Endothelial cell of umbilical vein (primary cell): ENCODE measurements around the gene TMEM52B. TPM values are rescaled to one million over a fixed set of nuclear protein-coding genes. Genes with fewer than 3 reads are reported as not detected.

Experiments
- BruUV-seq: library from RNA; stranded (reverse); fragments of 400-500 nt; replicated peaks from 2 replicates; lab custom pipeline; 2021; lab: Mats Ljungman, UMichigan
- CTCF ChIA-PET: fragments of 300-600, 350-600 bp; sonication (Branson Sonifier 250); formaldehyde crosslinking; loops from one replicate; lab custom pipeline; 2021; ENCODE audit warnings: antibody characterized with exemption, inconsistent platforms; lab: Charles Lee
- POLR2A ChIA-PET: fragments of 300-600, 350-600 bp; sonication (Branson Sonifier 250); formaldehyde crosslinking; loops from one replicate; lab custom pipeline; 2021; ENCODE audit warnings: antibody characterized with exemption, inconsistent platforms; lab: Charles Lee
- DNase-seq: peaks from one replicate; pipeline ENCODE4 v3.0.0-alpha.2; 2011; ENCODE audit warnings: low read depth, low spot score
- FAIRE-seq: peaks from 2 replicates; lab custom pipeline; 2011; peaks lifted over from hg19 to GRCh38; lab: Jason Lieb, UNC
- H2AFZ ChIP-seq: 2 replicates; pipeline ENCODE4 v1.6.0; 2012; ENCODE audit warnings: low read depth, low read length, control low read depth, inconsistent platforms
- H3K27ac ChIP-seq: 2 replicates; pipeline ENCODE4 v1.5.1; 2011; ENCODE audit warnings: low read depth, mild to moderate bottlenecking, control low read depth, low read length, moderate library complexity; ENCODE audit not compliant: insufficient read depth
- H3K27me3 ChIP-seq, 2 experiments: 2 replicates each; pipeline versions ENCODE4 v1.6.0 to v1.6.1; 2011; ENCODE audit warnings: low read length in 2 of 2, mixed read lengths in 1 of 2; ENCODE audit not compliant: control insufficient read depth in 2 of 2, insufficient read depth in 2 of 2
- H3K36me3 ChIP-seq, 2 experiments: 2 replicates in 1 of 2; 3 replicates in 1 of 2; pipeline ENCODE4 v1.5.1; 2011; ENCODE audit warnings: low read length in 2 of 2, mild to moderate bottlenecking in 1 of 2, moderate library complexity in 1 of 2; ENCODE audit not compliant: control insufficient read depth in 2 of 2, insufficient read depth in 2 of 2; ENCODE audit errors: extremely low read depth in 1 of 2
- H3K4me1 ChIP-seq: 3 replicates; pipeline ENCODE4 v1.5.1; 2011; ENCODE audit warnings: mild to moderate bottlenecking, low read length; ENCODE audit not compliant: control insufficient read depth, insufficient read depth; ENCODE audit errors: extremely low read depth
- H3K4me2 ChIP-seq: 2 replicates; pipeline ENCODE4 v1.6.1; 2011; ENCODE audit warnings: low read length, control low read depth, mixed read lengths; ENCODE audit not compliant: insufficient read depth
- H3K4me3 ChIP-seq, 3 experiments: fragments of 200-600 bp in 1 of 3; sonication (generic), shearing (Covaris generic) in 1 of 3; replicated peaks in 1 of 3; 2 replicates each; pipeline ENCODE4 v1.5.1; 2011 to 2016; ENCODE audit warnings: control low read depth in 3 of 3, low read length in 3 of 3, mild to moderate bottlenecking in 2 of 3, inconsistent platforms in 1 of 3, low read depth in 1 of 3, moderate library complexity in 1 of 3; ENCODE audit not compliant: insufficient read depth in 1 of 3
- H3K79me2 ChIP-seq: 2 replicates; pipeline ENCODE4 v1.6.0; 2012; ENCODE audit warnings: low read length, inconsistent platforms; ENCODE audit not compliant: control insufficient read depth, insufficient read depth
- H3K9ac ChIP-seq: replicated peaks from 2 replicates; pipeline ENCODE3; 2011; ENCODE audit warnings: low read length, control low read depth; ENCODE audit not compliant: insufficient read depth; ENCODE audit errors: extremely low read depth
- H3K9me1 ChIP-seq: replicated peaks from 3 replicates; pipeline ENCODE4 v1.6.0; 2011; ENCODE audit warnings: mild to moderate bottlenecking, low read length; ENCODE audit not compliant: control insufficient read depth, insufficient read depth; ENCODE audit errors: extremely low read depth
- H3K9me3 ChIP-seq: replicated peaks from 2 replicates; pipeline ENCODE4 v1.5.1; 2012; ENCODE audit warnings: low read length, inconsistent platforms; ENCODE audit not compliant: control insufficient read depth, insufficient read depth
- H4K20me1 ChIP-seq: replicated peaks from 2 replicates; pipeline ENCODE3; 2011; ENCODE audit warnings: mild to moderate bottlenecking, low read length; ENCODE audit not compliant: control insufficient read depth, insufficient read depth; ENCODE audit errors: extremely low read depth
- EZH2 ChIP-seq: IDR thresholded peaks from 2 replicates; pipeline ENCODE4 v1.6.1; 2012; ENCODE audit warnings: borderline replicate concordance, low read depth, mild to moderate bottlenecking, moderate library complexity, low read length, inconsistent platforms; ENCODE audit not compliant: severe bottlenecking
- FOS ChIP-seq: IDR thresholded peaks from 2 replicates; pipeline ENCODE4 v1.6.1; 2011; ENCODE audit warnings: mild to moderate bottlenecking, low read length, moderate library complexity, borderline replicate concordance; ENCODE audit not compliant: insufficient read depth
- GATA2 ChIP-seq: IDR thresholded peaks from 2 replicates; pipeline ENCODE4 v1.7.0; 2011; ENCODE audit warnings: low read depth, mild to moderate bottlenecking, moderate library complexity, mixed read lengths, low read length; ENCODE audit not compliant: insufficient read length, insufficient read depth
- JUN ChIP-seq: IDR thresholded peaks from 2 replicates; pipeline ENCODE4 v1.6.1; 2011; ENCODE audit warnings: borderline replicate concordance, low read depth; ENCODE audit not compliant: insufficient read length, insufficient read depth
- POLR2A ChIP-seq: IDR thresholded peaks from 2 replicates; pipeline ENCODE4 v1.6.1; 2012; ENCODE audit warnings: low read depth, mild to moderate bottlenecking, control low read depth, low read length
- POLR2AphosphoS5 ChIP-seq: IDR thresholded peaks from 2 replicates; pipeline ENCODE4 v1.6.1; 2012; ENCODE audit warnings: low read depth, mild to moderate bottlenecking, control low read depth, low read length, moderate library complexity; ENCODE audit not compliant: insufficient read depth
- dilution Hi-C: fragments of 300-500 bp; cut with MboI; formaldehyde crosslinking; loops from one replicate; pipeline ENCODE4 v1.15.0; 2019; ENCODE audit warnings: low sequenced_read_pairs; ENCODE audit not compliant: extremely low pct_ligation_motif_present
- intact Hi-C: fragments of 100-400 bp; cut with micrococcal nuclease; formaldehyde crosslinking; loops from one replicate; pipeline ENCODE4 v1.10.0; 2022
- polyA plus RNA-seq, 4 experiments: library from polyadenylated mRNA; depleted of rRNA in 3 of 4; stranded (reverse) in 3 of 4; unstranded in 1 of 4; fragments of >200 nt; gene quantifications; 2 replicates each; pipeline versions ENCODE4 v1.2.1 to v1.2.3, GENCODE V29; 2011 to 2012; ENCODE audit warnings: missing spikeins in 1 of 4
- total RNA-seq: library from RNA; stranded (reverse); gene quantifications from 2 replicates; pipeline ENCODE4 v1.2.3, GENCODE V29; 2021
- TF ChIP-seq, protein P1 (sequence below), 2 donors: IDR thresholded peaks; 1 replicate in 1 of 2; 2 replicates in 1 of 2; pipeline ENCODE4 v1.5.1; 2011; ENCODE audit warnings: low read length in 2 of 2, mild to moderate bottlenecking in 2 of 2, moderate library complexity in 2 of 2, control low read depth in 1 of 2, inconsistent platforms in 1 of 2, low read depth in 1 of 2; ENCODE audit not compliant: insufficient read depth in 1 of 2; ENCODE audit errors: extremely low read depth in 1 of 2
- TF ChIP-seq, protein P2 (sequence below): IDR thresholded peaks from 2 replicates; pipeline ENCODE4 v1.6.1; 2011; ENCODE audit not compliant: insufficient read depth, insufficient read length

Gene TMEM52B
- total and polyA plus RNA-seq, 2 donors (not counting 3 experiments of a cell fraction or from before 2014, with no cell fraction given) = 0.24 TPM; not detected in 1

DNA sequence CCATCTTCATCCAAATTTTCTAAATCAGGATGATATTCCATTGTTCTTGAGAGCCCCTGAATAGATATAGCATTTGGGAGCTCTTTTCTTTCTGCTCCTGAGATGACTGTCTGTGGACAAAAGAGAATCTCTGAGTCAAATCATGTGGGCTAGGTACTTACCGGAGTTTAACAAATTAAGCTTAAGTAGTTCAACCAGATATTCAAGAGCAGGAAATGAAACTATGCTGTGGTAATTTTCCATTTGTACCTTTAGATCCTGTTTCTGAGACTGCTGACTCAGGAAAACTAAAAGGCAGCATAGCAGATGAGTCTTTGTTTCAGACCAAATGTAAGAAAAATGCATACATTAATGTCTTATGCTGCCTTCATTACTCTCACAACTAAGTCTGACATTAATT is 48.8 kb upstream of the TMEM52B start, which contains the start of gene CLEC7A:
TSS of gene CLEC7A (minus strand) at position 158 of the 400 bp plus-strand sequence. CDS start at position 41, 117 bp downstream.
- no peak within 1 kb of the TSS for H3K4me3 ChIP-seq
- intact Hi-C loops = no loop called here
- dilution Hi-C loops = no loop called here
- FAIRE-seq (no peak), DNase-seq (peak; percentile 9)
- POLR2A ChIA-PET = no interaction called here
- no peaks in the 10 kb centered on the region for H3K9me1 ChIP-seq
- H3K4me1 ChIP-seq = no peaks in the 10 kb centered on the region
- H3K9me3 ChIP-seq = no peaks in the 10 kb centered on the region
- H3K27me3 ChIP-seq = no peaks in the 10 kb centered on the region
- BruUV-seq = no TSS peak
- no peaks in the 10 kb centered on the region for H3K36me3 ChIP-seq
- H3K27ac ChIP-seq = no peak within 1 kb of the TSS
- H3K4me2 ChIP-seq = no peak within 1 kb of the TSS
- no peak within 1 kb of the TSS for H3K9ac ChIP-seq
- CTCF ChIA-PET = interaction anchor here (0.8 to 2.4 kb wide), 5 partner anchors 10 to 88 kb away, joined by 3 to 10 read pairs (median 3); no protein-coding TSS in a partner anchor
- H2AFZ ChIP-seq = no peak within 1 kb of the TSS
- no peaks in the 10 kb centered on the region for H4K20me1 ChIP-seq
- H3K79me2 ChIP-seq = no peaks in the 10 kb centered on the region
- TF ChIP-seq FOS (no peak), EZH2 (no peak), JUN (no peak), POLR2A (no peak), GATA2 (no peak), POLR2AphosphoS5 (no peak)
- TF ChIP-seq, protein P1, sequence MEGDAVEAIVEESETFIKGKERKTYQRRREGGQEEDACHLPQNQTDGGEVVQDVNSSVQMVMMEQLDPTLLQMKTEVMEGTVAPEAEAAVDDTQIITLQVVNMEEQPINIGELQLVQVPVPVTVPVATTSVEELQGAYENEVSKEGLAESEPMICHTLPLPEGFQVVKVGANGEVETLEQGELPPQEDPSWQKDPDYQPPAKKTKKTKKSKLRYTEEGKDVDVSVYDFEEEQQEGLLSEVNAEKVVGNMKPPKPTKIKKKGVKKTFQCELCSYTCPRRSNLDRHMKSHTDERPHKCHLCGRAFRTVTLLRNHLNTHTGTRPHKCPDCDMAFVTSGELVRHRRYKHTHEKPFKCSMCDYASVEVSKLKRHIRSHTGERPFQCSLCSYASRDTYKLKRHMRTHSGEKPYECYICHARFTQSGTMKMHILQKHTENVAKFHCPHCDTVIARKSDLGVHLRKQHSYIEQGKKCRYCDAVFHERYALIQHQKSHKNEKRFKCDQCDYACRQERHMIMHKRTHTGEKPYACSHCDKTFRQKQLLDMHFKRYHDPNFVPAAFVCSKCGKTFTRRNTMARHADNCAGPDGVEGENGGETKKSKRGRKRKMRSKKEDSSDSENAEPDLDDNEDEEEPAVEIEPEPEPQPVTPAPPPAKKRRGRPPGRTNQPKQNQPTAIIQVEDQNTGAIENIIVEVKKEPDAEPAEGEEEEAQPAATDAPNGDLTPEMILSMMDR (IDR thresholded peaks at IDR 0.05; ENCODE audit: extremely low read depth in 1 of 2, insufficient read depth in 1 of 2, low read depth in 1 of 2, low read length in 2 of 2) = no peak
- TF ChIP-seq, protein P2, sequence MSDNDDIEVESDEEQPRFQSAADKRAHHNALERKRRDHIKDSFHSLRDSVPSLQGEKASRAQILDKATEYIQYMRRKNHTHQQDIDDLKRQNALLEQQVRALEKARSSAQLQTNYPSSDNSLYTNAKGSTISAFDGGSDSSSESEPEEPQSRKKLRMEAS = no peak
